CD4-positive, alpha-beta T cell (primary cell): Measurements from ENCODE around the gene TGFB1I1. TPM values are rescaled to one million over a fixed set of nuclear protein-coding genes. Genes with fewer than 3 reads are reported as not detected.
A peak's percentile ranks its signal among the peaks of the same experiment; 100 is the strongest.

Experiments
- ATAC-seq: fragments of 200-7000 bp; cut with Tn5 transposase; one replicate; pipeline ENCODE4 v1.10.0; 2022; ENCODE audit warnings: mild to moderate bottlenecking; ENCODE audit not compliant: poor library complexity
- CTCF ChIA-PET: fragments of 350-600 bp; sonication (Branson Sonifier 250); formaldehyde crosslinking; loops from one replicate; lab custom pipeline; 2021; ENCODE audit warnings: antibody characterized with exemption, inconsistent platforms; lab: Charles Lee
- POLR2A ChIA-PET: fragments of 350-600 bp; sonication (Branson Sonifier 250); formaldehyde crosslinking; loops from one replicate; lab custom pipeline; 2021; ENCODE audit warnings: antibody characterized with exemption, inconsistent platforms; lab: Charles Lee
- DNase-seq, 14 experiments: peaks; one replicate each; pipeline ENCODE4 v3.0.0-alpha.2; 2013 to 2020; ENCODE audit warnings: mixed read lengths in 2 of 14
- H3K27ac ChIP-seq, 2 donors: one replicate each; pipeline versions ENCODE4 v1.5.1 to v1.7.0; 2013; ENCODE audit warnings: low read length in 2 of 2, low read depth in 1 of 2, mild to moderate bottlenecking in 1 of 2
- H3K27me3 ChIP-seq, 2 experiments: 1 replicate in 1 of 2; 2 replicates in 1 of 2; pipeline versions ENCODE4 v1.6.1 to v1.7.0; 2013; ENCODE audit warnings: low read length in 2 of 2, control low read depth in 1 of 2, mild to moderate bottlenecking in 1 of 2, moderate library complexity in 1 of 2; ENCODE audit not compliant: insufficient read depth in 2 of 2, control insufficient read depth in 1 of 2
- H3K36me3 ChIP-seq: one replicate; pipeline ENCODE4 v1.6.1; 2013; ENCODE audit warnings: low read length, control low read depth; ENCODE audit not compliant: insufficient read depth
- H3K4me1 ChIP-seq: one replicate; pipeline ENCODE4 v1.6.1; 2013; ENCODE audit warnings: low read length, control low read depth; ENCODE audit not compliant: insufficient read depth
- H3K4me3 ChIP-seq: one replicate; pipeline ENCODE4 v1.5.1; 2013; ENCODE audit warnings: mild to moderate bottlenecking, low read length, moderate library complexity
- H3K9me3 ChIP-seq, 2 experiments: 1 replicate in 1 of 2; 2 replicates in 1 of 2; pipeline versions ENCODE4 v1.6.1 to v1.7.0; 2013; ENCODE audit warnings: low read length in 2 of 2, mild to moderate bottlenecking in 2 of 2, control low read depth in 1 of 2, moderate library complexity in 1 of 2; ENCODE audit not compliant: control insufficient read depth in 1 of 2, insufficient read depth in 1 of 2
- H3K27ac Mint-ChIP-seq: one replicate; pipeline ENCODE4 v1.8.0; 2020; ENCODE audit warnings: mixed read lengths
- H3K27me3 Mint-ChIP-seq: one replicate; pipeline ENCODE4 v1.8.0; 2021; ENCODE audit warnings: mixed read lengths
- H3K36me3 Mint-ChIP-seq: one replicate; pipeline ENCODE4 v1.8.0; 2021; ENCODE audit warnings: low read depth, mixed read lengths
- H3K4me1 Mint-ChIP-seq: one replicate; pipeline ENCODE4 v1.8.0; 2021; ENCODE audit warnings: low read depth, mixed read lengths
- H3K4me3 Mint-ChIP-seq: one replicate; pipeline ENCODE4 v1.8.0; 2020; ENCODE audit warnings: mild to moderate bottlenecking, mixed read lengths
- H3K9me3 Mint-ChIP-seq: one replicate; pipeline ENCODE4 v1.8.0; 2020; ENCODE audit warnings: mixed read lengths
- CTCF ChIP-seq: fragments of 200-600 bp; IDR thresholded peaks from one replicate; pipeline ENCODE4 v1.8.0; 2022; ENCODE audit warnings: antibody characterized with exemption, mild to moderate bottlenecking
- intact Hi-C, 2 experiments: fragments of 100-400 bp; cut with DNase I in 1 of 2; cut with micrococcal nuclease in 1 of 2; formaldehyde crosslinking; loops; one replicate each; pipeline versions ENCODE4 v1.15.1 to v1.9.0; 2023 to 2025; cut with DNase I, micrococcal nuclease
- total RNA-seq, 174 experiments: library from RNA in 2 of 174; stranded (reverse) in 2 of 174; gene quantifications; one replicate each; pipeline ENCODE4 v1.2.3 and lab custom pipeline; 2021 to 2026

Gene TGFB1I1
- total RNA-seq, 2 experiments from 2014 or later: 0.36 to 0.42 TPM

GRCh38 chr16:31508706-31509195 is 36.8 kb downstream of the TGFB1I1 start:
- H3K4me1 Mint-ChIP-seq: peaks cover 58% of the 10 kb centered on the region
- POLR2A ChIA-PET: interaction anchor here (0.9 to 3.1 kb wide), 21 partner anchors 11 to 435 kb away, joined by 3 to 49 read pairs (median 7); partner anchors contain the start of genes ARMC5, ZNF267, ZNF646 and ZNF668
- ATAC-seq: peak; percentile 4

GRCh38 chr16:31513126-31513525 is 41.2 kb downstream of the TGFB1I1 start:
- H3K9me3 ChIP-seq: no peaks in the 10 kb centered on the region
- Mint-ChIP-seq H3K4me3 (no peak overlapping the region), H3K27me3 (no peaks in the 10 kb centered on the region), H3K4me1 (peaks cover 24% of the 10 kb centered on the region), H3K9me3 (no peaks in the 10 kb centered on the region), H3K27ac (no peak overlapping the region), H3K36me3 (peaks cover 12% of the 10 kb centered on the region)
- ChIA-PET CTCF (no interaction called here), POLR2A (no interaction called here)
- H3K27ac ChIP-seq: no peak overlapping the region
- ATAC-seq (no peak), DNase-seq (no peak)
- no peaks in the 10 kb centered on the region for H3K27me3 ChIP-seq
- TF ChIP-seq CTCF: no peak
- no peaks in the 10 kb centered on the region for H3K36me3 ChIP-seq
- H3K4me1 ChIP-seq: peaks cover 19% of the 10 kb centered on the region
- H3K4me3 ChIP-seq: no peak overlapping the region
- intact Hi-C loops: no loop called here

More at GRCh38 chr16:31508706-31509195, 36.8 kb downstream of the TGFB1I1 start:
- CTCF ChIA-PET: interaction anchor here (1.0 to 1.3 kb wide), 3 partner anchors 21 to 48 kb away, joined by 3 to 5 read pairs (median 4); no protein-coding TSS in a partner anchor
- Mint-ChIP-seq H3K27me3 (no peaks in the 10 kb centered on the region), H3K4me3 (peak overlapping the region; percentile 94), H3K27ac (peak overlapping the region; percentile 98), H3K9me3 (no peaks in the 10 kb centered on the region), H3K36me3 (peaks cover 32% of the 10 kb centered on the region)
- H3K27me3 ChIP-seq: no peaks in the 10 kb centered on the region
- H3K9me3 ChIP-seq: no peaks in the 10 kb centered on the region
- peak in 1 of 14 experiments; percentile 13 for DNase-seq
- no peak for TF ChIP-seq CTCF
- intact Hi-C loops: loop anchor here (1.0 to 5.0 kb wide), 7 partner anchors 20 to 391 kb away; partner anchors contain the start of genes ARMC5 (in 2 of the 2) and KAT8 (in 1 of the 2)
- peak overlapping the region; percentile 97 for H3K4me3 ChIP-seq
- H3K36me3 ChIP-seq: peaks cover 11% of the 10 kb centered on the region
- peak overlapping the region; percentile 79 to 87 for H3K27ac ChIP-seq
- H3K4me1 ChIP-seq: peaks cover 40% of the 10 kb centered on the region

DNA sequence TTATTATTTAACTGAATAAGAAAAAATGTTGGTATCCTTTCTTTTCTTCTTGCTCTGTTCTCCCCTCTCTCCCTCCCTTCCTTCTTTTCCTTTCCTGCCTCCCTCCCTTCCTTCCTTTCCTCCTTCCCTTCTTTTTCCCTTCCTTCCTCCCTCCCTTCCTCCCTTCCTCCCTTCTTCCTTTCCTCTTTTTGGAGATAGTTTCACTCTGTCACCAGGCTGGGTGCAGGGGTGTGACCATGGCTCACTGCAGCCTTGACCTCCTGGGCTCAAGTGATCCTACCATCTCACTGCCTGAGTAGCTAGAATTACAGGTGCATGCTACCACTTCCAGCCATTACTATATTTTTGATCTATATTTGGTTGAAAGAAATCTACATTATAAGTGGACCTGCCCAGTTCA is 41.9 kb downstream of the TGFB1I1 start:
- Mint-ChIP-seq H3K9me3 (no peaks in the 10 kb centered on the region), H3K4me3 (no peak overlapping the region), H3K27me3 (no peaks in the 10 kb centered on the region), H3K4me1 (peaks cover 17% of the 10 kb centered on the region), H3K27ac (no peak overlapping the region), H3K36me3 (peaks cover 5% of the 10 kb centered on the region)
- intact Hi-C loops: no loop called here
- Histone ChIP-seq H3K27me3 (no peaks in the 10 kb centered on the region), H3K27ac (no peak overlapping the region), H3K4me3 (no peak overlapping the region), H3K36me3 (no peaks in the 10 kb centered on the region), H3K9me3 (no peaks in the 10 kb centered on the region), H3K4me1 (peaks cover 14% of the 10 kb centered on the region)
- ATAC-seq (no peak), DNase-seq (no peak)
- ChIA-PET POLR2A (no interaction called here), CTCF (no interaction called here)
- no peak for TF ChIP-seq CTCF
